ENCODE results near the gene ADAMTS17.

ADAMTS17 gene

DNA sequence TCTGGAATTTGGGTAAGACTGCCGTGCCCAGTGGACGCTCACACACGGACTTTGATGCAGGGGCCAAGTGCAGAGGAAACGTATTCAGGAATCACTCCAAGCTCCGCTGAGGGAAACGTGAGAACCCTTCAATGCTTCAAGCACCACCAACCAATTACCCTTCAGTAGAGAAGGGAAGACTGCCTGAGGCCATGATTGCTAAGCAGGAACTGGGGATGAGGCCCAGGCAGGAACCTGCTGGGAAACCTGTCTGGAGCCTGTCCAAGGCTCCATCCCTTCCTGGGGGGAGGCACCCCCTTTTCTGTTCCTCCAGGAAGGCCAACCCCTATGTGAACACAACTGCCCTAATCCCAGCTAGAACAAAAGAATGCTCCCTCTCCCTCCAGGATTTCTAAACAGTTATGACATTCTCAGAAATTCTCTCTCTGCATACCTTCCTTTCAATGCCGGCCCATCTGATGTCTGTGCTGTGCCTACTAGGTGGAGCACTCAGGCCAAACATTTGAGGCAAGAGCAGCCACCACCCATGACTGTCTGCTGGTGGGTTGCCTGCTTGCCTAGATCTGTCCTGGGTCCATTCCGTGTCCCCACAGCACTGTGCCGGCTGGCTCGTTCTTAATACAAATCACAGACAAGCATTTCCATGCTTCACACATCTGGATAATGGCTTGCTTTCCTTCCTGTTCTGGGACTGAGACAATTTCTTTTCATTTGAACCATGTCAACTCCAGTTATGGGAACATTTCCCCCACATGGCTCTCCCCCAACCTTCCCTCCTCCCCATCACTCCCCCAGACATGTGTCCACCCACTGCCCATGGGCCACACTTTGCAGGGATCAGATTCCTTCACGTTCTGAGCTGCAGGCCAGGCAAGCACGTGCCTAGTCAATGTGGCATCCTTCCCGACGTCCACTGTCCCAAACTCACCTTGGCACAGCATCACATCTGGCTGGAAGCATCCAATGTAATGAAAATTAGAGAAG is 149.4 kb downstream of the ADAMTS17 start:
- TF ChIP-seq, protein P1, sequence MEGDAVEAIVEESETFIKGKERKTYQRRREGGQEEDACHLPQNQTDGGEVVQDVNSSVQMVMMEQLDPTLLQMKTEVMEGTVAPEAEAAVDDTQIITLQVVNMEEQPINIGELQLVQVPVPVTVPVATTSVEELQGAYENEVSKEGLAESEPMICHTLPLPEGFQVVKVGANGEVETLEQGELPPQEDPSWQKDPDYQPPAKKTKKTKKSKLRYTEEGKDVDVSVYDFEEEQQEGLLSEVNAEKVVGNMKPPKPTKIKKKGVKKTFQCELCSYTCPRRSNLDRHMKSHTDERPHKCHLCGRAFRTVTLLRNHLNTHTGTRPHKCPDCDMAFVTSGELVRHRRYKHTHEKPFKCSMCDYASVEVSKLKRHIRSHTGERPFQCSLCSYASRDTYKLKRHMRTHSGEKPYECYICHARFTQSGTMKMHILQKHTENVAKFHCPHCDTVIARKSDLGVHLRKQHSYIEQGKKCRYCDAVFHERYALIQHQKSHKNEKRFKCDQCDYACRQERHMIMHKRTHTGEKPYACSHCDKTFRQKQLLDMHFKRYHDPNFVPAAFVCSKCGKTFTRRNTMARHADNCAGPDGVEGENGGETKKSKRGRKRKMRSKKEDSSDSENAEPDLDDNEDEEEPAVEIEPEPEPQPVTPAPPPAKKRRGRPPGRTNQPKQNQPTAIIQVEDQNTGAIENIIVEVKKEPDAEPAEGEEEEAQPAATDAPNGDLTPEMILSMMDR (IDR thresholded peaks at IDR 0.05; ENCODE audit: low read depth, low read length, missing control alignments): no peak
- no peak for DNase-seq (ENCODE audit: low read depth)
- H3K4me3 ChIP-seq (ENCODE audit: low read depth, low read length): no peak overlapping the region

DNA sequence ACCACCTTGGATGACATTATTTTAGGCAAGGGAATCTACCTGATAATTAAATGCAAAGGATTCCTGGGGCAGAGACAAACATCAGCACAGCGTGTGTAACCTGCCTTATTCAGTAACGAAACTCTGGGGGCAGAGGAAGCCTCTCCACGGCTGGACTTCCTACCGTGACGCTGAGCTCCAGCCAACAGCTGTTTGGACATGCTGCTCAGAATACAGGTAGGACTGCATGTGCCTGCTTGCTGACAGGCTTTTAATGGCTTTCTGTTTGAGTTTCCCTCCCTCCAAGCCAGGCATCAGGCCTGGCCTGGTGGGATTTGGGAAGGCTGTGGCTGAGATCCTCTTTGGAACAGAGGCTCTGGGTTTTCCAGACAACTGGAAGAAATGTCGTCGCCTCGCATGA is 150.6 kb downstream of the ADAMTS17 start:
- no peak for DNase-seq (ENCODE audit: low read depth)
- no peak overlapping the region for H3K4me3 ChIP-seq (ENCODE audit: low read depth, low read length)
- TF ChIP-seq, protein P1 (IDR thresholded peaks at IDR 0.05; ENCODE audit: low read depth, low read length, missing control alignments): no peak

DNA sequence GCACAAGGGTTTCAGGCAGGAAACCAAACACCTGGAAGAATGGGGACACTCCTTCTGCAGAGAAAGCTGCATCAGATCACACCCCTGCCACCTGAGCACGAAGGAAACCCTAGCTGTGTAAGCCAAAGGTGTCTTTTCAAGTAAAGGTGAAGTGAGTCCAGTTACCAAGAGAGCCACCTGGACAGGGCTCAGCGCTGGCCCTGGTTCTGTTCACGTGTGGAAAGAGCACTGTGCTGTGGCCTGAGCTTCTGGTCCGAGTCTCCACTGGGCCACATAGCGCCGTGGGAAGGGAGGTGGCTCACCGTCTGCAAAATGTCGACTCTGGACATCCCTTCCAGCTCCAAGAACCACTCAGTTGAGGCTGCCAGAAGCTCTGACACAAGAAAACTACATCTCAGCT is 151.1 kb downstream of the ADAMTS17 start:
- TF ChIP-seq, protein P1 (IDR thresholded peaks at IDR 0.05; ENCODE audit: low read depth, low read length, missing control alignments): no peak
- no peak overlapping the region for H3K4me3 ChIP-seq (ENCODE audit: low read depth, low read length)
- no peak for DNase-seq (ENCODE audit: low read depth)

DNA sequence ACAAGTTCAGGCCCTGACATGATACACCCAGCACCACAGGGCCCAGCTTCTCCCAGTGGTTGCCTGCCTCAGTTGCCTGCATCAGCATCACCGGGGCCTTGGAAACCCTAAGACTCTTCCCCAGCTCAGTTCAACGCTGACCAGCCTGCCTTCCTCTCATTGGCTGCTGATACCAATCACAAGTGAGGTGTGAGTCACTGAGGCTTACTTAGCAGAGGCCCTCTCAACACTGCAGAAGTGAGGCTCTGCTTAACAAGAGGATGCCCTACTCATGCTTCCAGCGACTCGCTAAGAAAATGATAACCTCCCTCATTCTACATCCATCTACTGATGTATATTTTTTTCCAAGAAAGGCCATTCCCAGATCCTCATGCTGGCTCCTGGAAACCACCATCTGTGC is 151.9 kb downstream of the ADAMTS17 start:
- H3K4me3 ChIP-seq (ENCODE audit: low read depth, low read length): no peak overlapping the region
- no peak for DNase-seq (ENCODE audit: low read depth)
- TF ChIP-seq, protein P1 (IDR thresholded peaks at IDR 0.05; ENCODE audit: low read depth, low read length, missing control alignments): no peak

DNA sequence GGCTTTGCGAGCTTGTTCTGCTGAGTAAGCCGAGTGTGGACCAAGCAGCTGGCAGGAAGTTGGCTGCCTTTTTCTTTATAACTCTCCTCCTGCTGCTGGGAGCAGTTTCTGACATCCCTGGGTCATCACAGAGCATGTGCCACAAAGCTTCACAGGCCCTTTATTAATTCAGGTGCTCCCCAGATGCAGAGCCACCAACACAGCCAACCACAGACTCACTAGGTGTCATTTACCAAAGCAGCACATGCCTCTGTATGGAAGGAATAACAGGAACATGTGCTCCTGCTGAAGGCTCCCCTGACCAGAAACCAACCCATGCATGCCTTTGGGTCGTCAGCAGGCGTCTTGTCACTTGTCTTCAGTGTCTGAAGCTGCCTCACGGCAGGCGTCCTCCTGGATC is 152.5 kb downstream of the ADAMTS17 start:
- TF ChIP-seq, protein P1 (IDR thresholded peaks at IDR 0.05; ENCODE audit: low read depth, low read length, missing control alignments): no peak
- no peak overlapping the region for H3K4me3 ChIP-seq (ENCODE audit: low read depth, low read length)
- no peak for DNase-seq (ENCODE audit: low read depth)

DNA sequence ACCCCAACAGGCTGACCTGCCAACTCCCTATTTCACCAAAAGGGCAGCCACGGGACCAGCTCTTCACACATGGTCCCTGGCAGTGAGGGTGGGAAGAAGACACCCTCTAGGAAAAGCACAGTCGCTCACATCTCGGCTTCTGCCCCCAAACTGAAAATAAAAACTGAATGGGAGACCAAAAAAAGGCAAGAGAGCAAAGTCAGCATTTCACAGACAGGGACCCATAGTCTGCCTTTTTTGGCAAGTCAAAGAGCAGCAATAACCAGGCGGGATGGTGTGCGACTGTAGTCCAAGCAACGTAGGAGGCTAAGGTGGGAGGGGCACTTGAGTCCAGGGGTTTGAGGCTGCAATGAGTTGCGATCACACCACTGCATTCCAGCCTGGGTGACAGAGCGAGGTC is 154.1 kb downstream of the ADAMTS17 start:
- H3K4me3 ChIP-seq (ENCODE audit: low read depth, low read length): no peak overlapping the region
- TF ChIP-seq, protein P1 (IDR thresholded peaks at IDR 0.05; ENCODE audit: low read depth, low read length, missing control alignments): no peak
- DNase-seq (ENCODE audit: low read depth): no peak

DNA sequence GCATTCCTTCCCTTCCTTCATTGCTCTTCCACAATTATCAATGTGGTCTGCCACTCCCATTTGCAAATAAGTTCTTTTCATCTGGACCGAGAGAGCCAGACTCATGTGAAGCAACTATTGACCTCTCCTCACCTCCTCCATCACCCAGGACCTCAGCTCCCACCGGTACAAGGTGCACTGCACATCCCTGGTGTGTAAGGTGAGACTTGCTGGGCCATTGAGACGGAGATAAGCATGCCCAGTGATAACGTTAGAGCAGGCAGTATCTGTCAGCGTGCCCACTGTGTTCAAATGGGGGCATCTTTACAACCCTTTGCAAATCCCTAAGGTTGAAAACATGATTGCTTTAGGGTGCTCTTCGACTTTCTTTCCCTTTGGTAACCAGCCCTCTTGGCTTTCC is 154.8 kb downstream of the ADAMTS17 start:
- no peak overlapping the region for H3K4me3 ChIP-seq (ENCODE audit: low read depth, low read length)
- DNase-seq (ENCODE audit: low read depth): no peak
- TF ChIP-seq, protein P1 (IDR thresholded peaks at IDR 0.05; ENCODE audit: low read depth, low read length, missing control alignments): no peak

Data from GM12864 (cell line).